NCI-H748 (cell line): ENCODE results near the gene CLBA1.
A peak's percentile ranks its signal among the peaks of the same experiment; 100 is the strongest.

ENCODE experiments used
- DNase-seq: peaks from one replicate; lab custom pipeline; 2025; ENCODE audit not compliant: unreplicated experiment; lab: John Stamatoyannopoulos, UW

CLBA1 gene

GRCh38 chr14:105005329-105005928, 19.8 kb downstream of the CLBA1 start:
- no peak for DNase-seq

- DNase-seq: no peak
Measured at GRCh38 chr14:105005929-105006830, 20.6 kb downstream of the CLBA1 start.

- DNase-seq: no peak
Measured at GRCh38 chr14:105006831-105007592, 21.4 kb downstream of the CLBA1 start.

- DNase-seq: no peak
Measured at GRCh38 chr14:105007593-105008264, 22.1 kb downstream of the CLBA1 start.

GRCh38 chr14:105010106-105010505, 24.5 kb downstream of the CLBA1 start:
- DNase-seq: no peak

GRCh38 chr14:105010891-105011291, 25.3 kb downstream of the CLBA1 start:
- DNase-seq: no peak

- no peak for DNase-seq
Measured at GRCh38 chr14:105011312-105011990, 25.9 kb downstream of the CLBA1 start.

- no peak for DNase-seq
Measured at GRCh38 chr14:105012171-105012985, 26.8 kb downstream of the CLBA1 start.

GRCh38 chr14:105013150-105013785, 27.7 kb downstream of the CLBA1 start:
- DNase-seq: no peak

- DNase-seq: no peak
Measured at GRCh38 chr14:105014032-105014431, 28.4 kb downstream of the CLBA1 start.

- no peak for DNase-seq
Measured at GRCh38 chr14:105014631-105015030, 29.0 kb downstream of the CLBA1 start.

- no peak for DNase-seq
Measured at GRCh38 chr14:105015242-105015641, 29.7 kb downstream of the CLBA1 start.

- no peak for DNase-seq
Measured at GRCh38 chr14:105015905-105016304, 30.3 kb downstream of the CLBA1 start.

- no peak for DNase-seq
Measured at GRCh38 chr14:105018414-105018813, 32.8 kb downstream of the CLBA1 start.

GRCh38 chr14:105019861-105020814, 34.5 kb downstream of the CLBA1 start:
- DNase-seq: peak; percentile 66

- DNase-seq: peak; percentile 100
Measured at GRCh38 chr14:105020815-105021655, 35.4 kb downstream of the CLBA1 start, which contains the start of gene CDCA4. CDCA4 (minus strand) TSS chr14:105021083; CDS start chr14:105011929, 9,154 bp downstream.

- peak; percentile 89 for DNase-seq
Measured at GRCh38 chr14:105021656-105022275, 36.2 kb downstream of the CLBA1 start.
